HG03097 (cell line): ENCODE results near the gene ZHX3.

Source experiments
- ATAC-seq: cut with Tn5 transposase; IDR thresholded peaks from one replicate; pipeline ENCODE4 v1.9.1; 2021; ENCODE audit not compliant: unreplicated experiment, low FRiP score

ZHX3 gene

DNA sequence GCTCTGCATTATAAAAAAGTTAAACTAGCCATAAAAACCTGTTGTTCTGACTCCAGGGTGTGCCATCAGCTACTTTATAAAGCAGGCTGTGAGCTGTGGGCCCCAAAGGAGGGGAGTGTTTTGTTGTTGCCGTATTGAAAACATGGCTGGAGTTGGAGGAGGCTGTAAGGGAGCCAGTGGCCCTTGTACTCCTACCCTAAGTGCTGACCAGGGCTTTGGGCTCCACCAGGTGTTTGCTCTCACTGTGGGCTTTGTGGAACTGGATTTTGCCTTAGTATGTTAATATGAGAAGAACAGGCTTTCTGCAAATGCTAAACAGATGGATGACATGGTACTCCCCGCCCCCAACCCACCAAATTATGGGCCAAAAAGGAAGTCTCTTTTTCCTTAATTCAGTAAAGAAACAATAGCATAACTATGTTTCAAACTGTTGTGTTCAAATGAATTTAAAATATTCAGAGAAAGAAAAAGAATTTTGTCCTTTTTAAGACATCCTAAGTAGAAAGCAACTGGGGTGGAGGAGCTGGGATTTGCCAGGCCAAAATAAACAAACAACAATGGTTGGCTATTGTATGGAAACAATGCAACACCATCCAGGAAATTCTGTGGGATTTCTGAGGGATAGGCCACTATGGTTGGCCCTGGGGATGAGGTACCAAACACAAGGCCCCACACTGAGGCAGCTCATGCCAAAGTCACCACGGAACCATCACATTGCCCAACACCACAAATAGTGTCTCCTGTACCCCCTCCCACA, 116.9 kb downstream of the ZHX3 start:
- no peak for ATAC-seq

GRCh38 chr20:41198443-41198842, 119.1 kb downstream of the ZHX3 start:
- ATAC-seq, result no peak

- no peak for ATAC-seq
These were observed 120.8 kb downstream of the ZHX3 start for GRCh38 chr20:41196653-41197225.

GRCh38 chr20:41192575-41192974, 125.0 kb downstream of the ZHX3 start:
- no peak for ATAC-seq

GRCh38 chr20:41191562-41192500, 125.7 kb downstream of the ZHX3 start:
- no peak for ATAC-seq

GRCh38 chr20:41187668-41188067, 129.9 kb downstream of the ZHX3 start:
- no peak for ATAC-seq

- ATAC-seq, result no peak
These were observed 132.3 kb downstream of the ZHX3 start for GRCh38 chr20:41185013-41185757.

DNA sequence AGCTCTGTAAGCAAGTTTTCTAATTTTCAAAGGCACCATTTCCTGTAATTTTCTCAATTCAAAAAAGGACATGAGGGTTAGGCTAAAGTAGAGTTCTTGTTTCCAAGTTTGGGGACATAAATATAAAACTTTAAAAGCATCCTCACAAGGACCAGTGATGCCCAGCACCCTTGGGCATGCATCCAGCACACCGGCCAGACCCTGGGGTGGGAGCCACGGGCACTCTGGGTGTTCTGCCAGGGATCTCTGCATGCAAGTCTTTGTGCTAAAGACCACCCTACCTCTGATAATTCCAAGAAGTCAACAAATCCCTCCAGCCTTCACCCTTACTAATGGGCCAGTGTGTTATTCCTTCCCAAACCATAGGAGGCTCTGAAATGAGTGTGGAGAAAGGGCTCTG, 133.7 kb downstream of the ZHX3 start:
- ATAC-seq, result no peak

DNA sequence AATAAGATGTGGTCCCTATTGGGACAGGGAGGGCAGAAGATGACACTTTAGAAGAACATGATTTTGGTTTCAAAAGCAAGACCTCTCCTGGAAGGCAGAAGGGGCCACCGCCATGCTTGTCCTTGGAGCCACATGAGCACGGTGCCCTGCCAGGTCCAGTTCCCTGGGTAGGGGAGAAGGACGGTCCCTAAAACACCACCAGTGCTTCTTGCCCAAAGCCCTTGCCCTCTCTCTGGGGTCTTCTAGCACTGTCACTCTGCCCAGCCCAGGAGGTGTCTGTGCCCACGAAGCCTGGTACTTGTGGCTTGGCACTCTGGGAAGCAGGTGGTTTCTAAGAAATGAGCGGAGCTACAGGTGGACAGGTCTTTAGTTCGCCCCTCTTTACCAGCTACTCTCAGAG, 134.1 kb downstream of the ZHX3 start:
- no peak for ATAC-seq

DNA sequence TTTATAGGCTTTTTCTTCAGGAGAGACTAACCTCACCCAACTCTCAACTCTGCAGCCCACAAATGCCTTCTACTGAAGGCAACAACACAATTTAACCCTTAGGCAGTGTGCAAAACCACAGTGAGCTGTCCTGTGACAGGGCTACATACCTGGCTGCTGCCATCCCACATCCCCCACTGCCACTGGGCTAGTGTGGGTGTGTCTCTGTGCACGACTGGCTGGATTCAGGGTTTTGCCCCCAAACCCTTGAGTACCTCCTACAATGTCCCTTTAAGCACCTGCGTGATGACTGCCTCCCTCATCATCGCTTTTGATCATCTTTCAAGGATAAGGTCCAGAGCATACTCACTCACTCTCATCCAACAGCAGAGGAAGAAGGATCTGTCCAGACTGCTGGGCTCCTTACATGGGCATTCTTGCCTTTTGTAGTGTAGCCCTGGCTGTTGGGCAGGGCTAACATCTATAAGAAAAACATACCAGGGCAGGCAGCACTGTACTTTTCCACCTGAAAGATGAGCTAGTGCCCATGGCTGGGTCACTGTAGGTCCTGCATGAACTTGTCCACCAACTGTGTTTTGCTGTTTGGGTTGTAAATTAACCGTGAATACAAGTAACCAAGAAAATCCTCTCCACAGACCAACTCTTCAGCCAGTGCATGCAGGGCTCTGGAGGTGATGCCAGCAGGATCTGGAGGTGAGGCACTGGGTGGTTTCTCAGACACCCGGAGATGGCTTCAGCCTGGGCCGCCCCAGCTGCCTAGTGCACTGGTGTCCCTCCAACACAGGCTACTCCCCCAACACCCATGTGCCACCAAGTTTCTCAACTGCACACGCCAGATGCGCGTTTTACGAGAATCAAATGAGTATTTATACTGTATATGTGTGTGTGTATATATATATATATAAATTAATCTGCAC, 135.0 kb downstream of the ZHX3 start:
- no peak for ATAC-seq

- ATAC-seq, result no peak
These were observed 136.0 kb downstream of the ZHX3 start for GRCh38 chr20:41181567-41181966.

GRCh38 chr20:41180599-41181333, 136.8 kb downstream of the ZHX3 start:
- ATAC-seq, result no peak

GRCh38 chr20:41179961-41180360, 137.6 kb downstream of the ZHX3 start:
- no peak for ATAC-seq

DNA sequence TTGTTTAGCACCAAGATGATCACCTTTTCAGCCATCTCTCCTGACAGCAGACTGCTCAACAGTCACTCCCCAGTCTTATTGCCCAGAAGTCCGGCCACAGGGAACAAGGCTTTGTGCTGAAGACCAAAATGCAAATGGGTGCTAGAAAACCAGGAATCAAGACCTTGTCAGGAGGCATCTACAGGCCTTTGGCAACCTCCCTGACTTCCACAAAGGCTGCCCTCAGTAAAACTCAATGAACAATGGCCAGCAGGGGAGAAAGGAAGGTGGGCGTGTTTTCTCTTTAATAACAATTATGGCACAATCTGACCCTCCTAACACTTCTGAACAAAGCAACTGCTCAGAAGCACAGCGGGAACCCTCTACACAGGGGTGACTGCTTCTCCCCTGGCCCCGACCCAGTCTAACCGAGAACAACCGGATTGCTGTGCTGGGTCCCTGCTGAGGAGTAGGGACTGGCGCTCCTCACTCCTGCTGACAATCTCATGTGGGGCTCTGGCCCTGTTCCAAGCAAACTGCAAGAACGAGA, 138.6 kb downstream of the ZHX3 start:
- no peak for ATAC-seq

GRCh38 chr20:41178495-41178894, 139.0 kb downstream of the ZHX3 start:
- ATAC-seq, result no peak

DNA sequence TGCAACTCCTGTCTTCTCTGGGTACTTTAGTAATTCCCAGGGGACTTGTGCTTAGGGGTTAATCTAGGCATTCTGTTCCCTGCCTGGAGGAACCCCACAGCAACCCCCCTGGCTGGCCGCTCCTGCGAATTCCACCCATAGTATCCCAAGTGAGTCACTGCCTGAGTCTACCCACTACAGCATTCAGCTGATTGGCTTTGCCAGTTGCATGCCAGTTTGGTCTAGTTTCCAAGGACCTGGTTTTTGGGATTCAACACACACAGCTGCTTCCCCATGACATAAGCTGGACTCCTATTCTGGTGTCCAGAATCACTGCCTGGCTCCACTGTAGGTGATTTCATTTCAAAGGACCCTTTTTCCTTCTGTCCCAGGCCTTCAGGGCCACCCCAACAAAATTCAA, 139.9 kb downstream of the ZHX3 start:
- ATAC-seq, result no peak

DNA sequence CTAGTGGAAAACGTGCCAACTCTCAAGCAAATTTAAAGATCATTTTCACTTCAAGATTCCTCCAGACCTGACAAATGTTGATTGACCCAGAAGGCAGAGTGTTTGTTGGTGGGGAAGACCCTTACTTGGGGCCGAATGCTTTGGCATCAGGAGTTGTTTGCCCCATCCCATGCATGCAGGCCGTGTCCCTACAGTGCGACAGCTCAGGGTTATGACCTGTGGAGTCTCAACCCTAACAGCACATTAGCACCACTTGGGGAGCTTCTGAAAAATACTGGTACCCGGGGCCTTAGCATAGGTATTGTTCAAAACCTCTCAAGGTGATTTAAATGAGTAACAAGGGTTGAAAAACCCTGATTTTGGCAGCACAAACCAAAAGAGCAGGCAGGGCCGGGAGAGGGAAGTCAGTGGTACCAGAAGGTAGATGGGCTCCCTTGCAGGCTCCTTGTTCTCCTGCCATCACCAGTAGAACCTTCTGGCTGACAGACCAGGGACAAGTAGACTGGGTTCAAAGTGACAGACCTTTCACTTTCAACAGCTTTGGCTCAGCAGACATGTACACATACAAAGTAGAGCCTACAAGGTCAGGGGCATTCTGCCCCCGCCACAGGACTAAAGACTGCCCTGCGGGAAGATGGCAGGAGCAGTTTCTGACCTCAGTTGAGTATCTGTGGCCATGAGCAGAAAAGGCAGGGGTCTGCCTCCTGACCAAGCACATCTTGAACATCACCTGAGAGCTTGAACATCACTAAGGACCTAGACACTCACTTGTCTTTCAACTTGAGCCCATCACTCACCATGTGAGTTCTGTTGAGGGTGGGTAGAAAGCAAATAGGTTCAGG, 140.6 kb downstream of the ZHX3 start:
- ATAC-seq, result no peak
